ENCODE data around the gene ANKS6. TPM values are rescaled to one million over a fixed set of nuclear protein-coding genes. Genes with fewer than 3 reads are reported as not detected.

Gene ANKS6
- total RNA-seq, 1 experiment from 2014 or later: 19.6 TPM

GRCh38 chr9:98791608-98792490 lies 4.5 kb downstream of the ANKS6 start:
- DNase-seq (ENCODE audit: low read depth, low spot score) (no peak), ATAC-seq (no peak)
- ChIA-PET POLR2A (no interaction called here), CTCF (no interaction called here)
- Histone ChIP-seq H3K9me3 (ENCODE audit: control insufficient read depth, insufficient read depth, low read depth, low read length) (no peaks in the 10 kb centered on the region), H3K4me1 (ENCODE audit: control insufficient read depth, insufficient read depth, low read length) (peaks cover 10% of the 10 kb centered on the region), H3K27ac (ENCODE audit: low read length) (no peak overlapping the region), H3K36me3 (ENCODE audit: control insufficient read depth, insufficient read depth, low read length) (no peaks in the 10 kb centered on the region), H3K4me3 (ENCODE audit: low read depth in 2 of 2, low read length in 2 of 2) (no peak overlapping the region), H3K27me3 (ENCODE audit: control insufficient read depth, insufficient read depth, low read length) (no peaks in the 10 kb centered on the region)
- no TSS peak for BruUV-seq (replicated peaks)
- no peak for TF ChIP-seq POLR2AphosphoS5 (IDR thresholded peaks at IDR 0.05; ENCODE audit: low read depth, low read length)
- TF ChIP-seq REST (IDR thresholded peaks at IDR 0.05; ENCODE audit: insufficient read depth in 1 of 2, low read depth in 2 of 2, low read length in 1 of 2): no peak
- no peak for TF ChIP-seq TCF7L2 (IDR thresholded peaks at IDR 0.05; ENCODE audit: low read depth, low read length)
- TF ChIP-seq CTCF (IDR thresholded peaks at IDR 0.05): no peak
- no peak for TF ChIP-seq SIN3A (IDR thresholded peaks at IDR 0.05; ENCODE audit: borderline replicate concordance, insufficient read depth, low read depth, low read length)
- in situ Hi-C loops (cut with HindIII; ENCODE audit: low pct_unique_long_range_greater_than_20kb, low sequenced_read_pairs): no loop called here
- intact Hi-C loops (cut with micrococcal nuclease; ENCODE audit: unreplicated experiment): no loop called here

- Histone ChIP-seq H3K27me3 (ENCODE audit: control insufficient read depth, insufficient read depth, low read length) (no peaks in the 10 kb centered on the region), H3K27ac (ENCODE audit: low read length) (no peak overlapping the region), H3K9me3 (ENCODE audit: control insufficient read depth, insufficient read depth, low read depth, low read length) (no peaks in the 10 kb centered on the region), H3K4me1 (ENCODE audit: control insufficient read depth, insufficient read depth, low read length) (peaks cover 10% of the 10 kb centered on the region), H3K4me3 (ENCODE audit: low read depth in 2 of 2, low read length in 2 of 2) (no peak overlapping the region), H3K36me3 (ENCODE audit: control insufficient read depth, insufficient read depth, low read length) (no peaks in the 10 kb centered on the region)
- CTCF ChIA-PET: no interaction called here
- POLR2A ChIA-PET: no interaction called here
- no TSS peak for BruUV-seq (replicated peaks)
- peak; percentile 90 for ATAC-seq
- intact Hi-C loops (cut with micrococcal nuclease; ENCODE audit: unreplicated experiment) (no loop called here), in situ Hi-C loops (cut with HindIII; ENCODE audit: low pct_unique_long_range_greater_than_20kb, low sequenced_read_pairs) (no loop called here)
- peak; percentile 69 for DNase-seq (ENCODE audit: low read depth, low spot score)
- TF ChIP-seq CTCF (IDR thresholded peaks at IDR 0.05) (peak; percentile 94), SIN3A (IDR thresholded peaks at IDR 0.05; ENCODE audit: borderline replicate concordance, insufficient read depth, low read depth, low read length) (no peak), TCF7L2 (IDR thresholded peaks at IDR 0.05; ENCODE audit: low read depth, low read length) (no peak), POLR2AphosphoS5 (IDR thresholded peaks at IDR 0.05; ENCODE audit: low read depth, low read length) (no peak), REST (IDR thresholded peaks at IDR 0.05; ENCODE audit: insufficient read depth in 1 of 2, low read depth in 2 of 2, low read length in 1 of 2) (no peak)
Measured at GRCh38 chr9:98790842-98791607, 5.3 kb downstream of the ANKS6 start.
